Measurements from ENCODE around the gene GALNT4. TPM values are rescaled to one million over a fixed set of nuclear protein-coding genes. Genes with fewer than 3 reads are reported as not detected.

Gene GALNT4
- total and polyA plus RNA-seq, 9 of the 15 experiments (the other 6 are each of a cell fraction or from before 2014, with no cell fraction given), result 1.2 to 4.6 (median 3.4) TPM

- TF ChIP-seq, protein P1, sequence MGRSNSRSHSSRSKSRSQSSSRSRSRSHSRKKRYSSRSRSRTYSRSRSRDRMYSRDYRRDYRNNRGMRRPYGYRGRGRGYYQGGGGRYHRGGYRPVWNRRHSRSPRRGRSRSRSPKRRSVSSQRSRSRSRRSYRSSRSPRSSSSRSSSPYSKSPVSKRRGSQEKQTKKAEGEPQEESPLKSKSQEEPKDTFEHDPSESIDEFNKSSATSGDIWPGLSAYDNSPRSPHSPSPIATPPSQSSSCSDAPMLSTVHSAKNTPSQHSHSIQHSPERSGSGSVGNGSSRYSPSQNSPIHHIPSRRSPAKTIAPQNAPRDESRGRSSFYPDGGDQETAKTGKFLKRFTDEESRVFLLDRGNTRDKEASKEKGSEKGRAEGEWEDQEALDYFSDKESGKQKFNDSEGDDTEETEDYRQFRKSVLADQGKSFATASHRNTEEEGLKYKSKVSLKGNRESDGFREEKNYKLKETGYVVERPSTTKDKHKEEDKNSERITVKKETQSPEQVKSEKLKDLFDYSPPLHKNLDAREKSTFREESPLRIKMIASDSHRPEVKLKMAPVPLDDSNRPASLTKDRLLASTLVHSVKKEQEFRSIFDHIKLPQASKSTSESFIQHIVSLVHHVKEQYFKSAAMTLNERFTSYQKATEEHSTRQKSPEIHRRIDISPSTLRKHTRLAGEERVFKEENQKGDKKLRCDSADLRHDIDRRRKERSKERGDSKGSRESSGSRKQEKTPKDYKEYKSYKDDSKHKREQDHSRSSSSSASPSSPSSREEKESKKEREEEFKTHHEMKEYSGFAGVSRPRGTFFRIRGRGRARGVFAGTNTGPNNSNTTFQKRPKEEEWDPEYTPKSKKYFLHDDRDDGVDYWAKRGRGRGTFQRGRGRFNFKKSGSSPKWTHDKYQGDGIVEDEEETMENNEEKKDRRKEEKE (IDR thresholded peaks at IDR 0.05; ENCODE audit: borderline replicate concordance in 1 of 2, control insufficient read depth in 1 of 2, low read depth in 2 of 2, low read length in 1 of 2), result no peak
- TF ChIP-seq EZH2 (IDR thresholded peaks at IDR 0.05; ENCODE audit: borderline replicate concordance, low read depth, low read length) (no peak), ILF3 (IDR thresholded peaks at IDR 0.05; ENCODE audit: borderline replicate concordance) (no peak), RBBP5 (IDR thresholded peaks at IDR 0.05; ENCODE audit: borderline replicate concordance, insufficient read depth, low read length, poor library complexity, severe bottlenecking) (peak; percentile 97), CBX1 (IDR thresholded peaks at IDR 0.05; ENCODE audit: low read depth) (peak; percentile 89), ZNF217 (CRISPR knock-in tag; IDR thresholded peaks at IDR 0.05) (no peak), CHAMP1 (IDR thresholded peaks at IDR 0.05) (peak; percentile 77; the same call in 1 of the 2 replicates), XRCC3 (IDR thresholded peaks at IDR 0.05) (no peak), EP400 (IDR thresholded peaks at IDR 0.05) (peak; percentile 80), NCOA1 (IDR thresholded peaks at IDR 0.05; ENCODE audit: low read depth) (peak; percentile 84), FOXP1 (CRISPR knock-in tag; IDR thresholded peaks at IDR 0.05) (peak; percentile 39; the same call in 1 of the 2 replicates), HCFC1 (IDR thresholded peaks at IDR 0.05; ENCODE audit: low read depth, low read length) (peak; percentile 72), FOXM1 (IDR thresholded peaks at IDR 0.05; ENCODE audit: low read depth) (peak; percentile 98), FOXM1 (CRISPR knock-in tag; IDR thresholded peaks at IDR 0.05; ENCODE audit: low read depth) (0 out of 2 replicates have a peak, but pooled peaks have one; percentile 38), SLC30A9 (CRISPR knock-in tag; IDR thresholded peaks at IDR 0.05) (no peak), TCF3 (CRISPR knock-in tag; IDR thresholded peaks at IDR 0.05) (0 out of 2 replicates have a peak, but pooled peaks have one; percentile 17)
- TF ChIP-seq, protein P2, sequence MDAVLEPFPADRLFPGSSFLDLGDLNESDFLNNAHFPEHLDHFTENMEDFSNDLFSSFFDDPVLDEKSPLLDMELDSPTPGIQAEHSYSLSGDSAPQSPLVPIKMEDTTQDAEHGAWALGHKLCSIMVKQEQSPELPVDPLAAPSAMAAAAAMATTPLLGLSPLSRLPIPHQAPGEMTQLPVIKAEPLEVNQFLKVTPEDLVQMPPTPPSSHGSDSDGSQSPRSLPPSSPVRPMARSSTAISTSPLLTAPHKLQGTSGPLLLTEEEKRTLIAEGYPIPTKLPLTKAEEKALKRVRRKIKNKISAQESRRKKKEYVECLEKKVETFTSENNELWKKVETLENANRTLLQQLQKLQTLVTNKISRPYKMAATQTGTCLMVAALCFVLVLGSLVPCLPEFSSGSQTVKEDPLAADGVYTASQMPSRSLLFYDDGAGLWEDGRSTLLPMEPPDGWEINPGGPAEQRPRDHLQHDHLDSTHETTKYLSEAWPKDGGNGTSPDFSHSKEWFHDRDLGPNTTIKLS (IDR thresholded peaks at IDR 0.05; ENCODE audit: borderline replicate concordance, low read depth), result peak; percentile 51; the same call in 1 of the 2 replicates
- TF ChIP-seq, protein P3, sequence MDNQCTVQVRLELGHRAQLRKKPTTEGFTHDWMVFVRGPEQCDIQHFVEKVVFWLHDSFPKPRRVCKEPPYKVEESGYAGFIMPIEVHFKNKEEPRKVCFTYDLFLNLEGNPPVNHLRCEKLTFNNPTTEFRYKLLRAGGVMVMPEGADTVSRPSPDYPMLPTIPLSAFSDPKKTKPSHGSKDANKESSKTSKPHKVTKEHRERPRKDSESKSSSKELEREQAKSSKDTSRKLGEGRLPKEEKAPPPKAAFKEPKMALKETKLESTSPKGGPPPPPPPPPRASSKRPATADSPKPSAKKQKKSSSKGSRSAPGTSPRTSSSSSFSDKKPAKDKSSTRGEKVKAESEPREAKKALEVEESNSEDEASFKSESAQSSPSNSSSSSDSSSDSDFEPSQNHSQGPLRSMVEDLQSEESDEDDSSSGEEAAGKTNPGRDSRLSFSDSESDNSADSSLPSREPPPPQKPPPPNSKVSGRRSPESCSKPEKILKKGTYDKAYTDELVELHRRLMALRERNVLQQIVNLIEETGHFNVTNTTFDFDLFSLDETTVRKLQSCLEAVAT (IDR thresholded peaks at IDR 0.05), result peak in 1 of 2 experiments; percentile 100; a peak in 2 of 4 replicates
Measured at GRCh38 chr12:89525824-89526770, 1.5 kb upstream of the GALNT4 start, which contains the start of gene POC1B (continued).
